Measurements from ENCODE around the gene FOXO3.

The FOXO3 gene

DNA sequence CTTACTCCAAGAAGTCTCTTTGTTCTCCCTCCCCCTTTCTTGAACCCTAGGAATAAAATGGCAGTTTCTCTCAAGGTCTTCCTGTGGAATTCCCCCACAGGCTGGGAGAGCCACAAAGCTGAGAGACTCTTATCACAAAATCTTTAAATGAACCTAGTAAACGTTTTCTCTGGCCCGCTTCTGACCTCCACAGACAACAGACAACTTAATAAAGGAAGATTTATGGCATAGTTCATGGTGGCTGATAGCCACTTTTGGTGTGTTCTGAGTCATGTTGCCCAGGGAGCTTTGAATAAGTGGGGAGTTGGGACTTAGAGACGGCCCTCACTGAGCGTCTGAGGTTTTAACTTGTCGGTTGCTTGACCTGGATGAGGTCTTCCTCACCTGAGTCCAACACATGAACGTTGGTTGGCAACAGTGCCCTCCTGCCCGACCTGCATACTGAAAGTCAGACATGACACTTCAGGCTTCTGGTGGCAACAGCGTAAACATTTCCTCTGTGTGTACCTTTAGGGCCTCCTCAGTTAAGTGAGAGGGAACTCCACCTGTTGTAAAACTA lies 124.1 kb downstream of the FOXO3 start:
- Mint-ChIP-seq H3K27me3 (ENCODE audit: low read depth, poor library complexity) (peaks cover 2% of the 10 kb centered on the region), H3K9me3 (no peaks in the 10 kb centered on the region), H3K36me3 (ENCODE audit: low read depth) (peaks cover 40% of the 10 kb centered on the region), H3K4me3 (peak overlapping the region; percentile 8), H3K4me1 (peaks cover 49% of the 10 kb centered on the region), H3K27ac (peak overlapping the region; percentile 95)
- TF ChIP-seq, protein P1, sequence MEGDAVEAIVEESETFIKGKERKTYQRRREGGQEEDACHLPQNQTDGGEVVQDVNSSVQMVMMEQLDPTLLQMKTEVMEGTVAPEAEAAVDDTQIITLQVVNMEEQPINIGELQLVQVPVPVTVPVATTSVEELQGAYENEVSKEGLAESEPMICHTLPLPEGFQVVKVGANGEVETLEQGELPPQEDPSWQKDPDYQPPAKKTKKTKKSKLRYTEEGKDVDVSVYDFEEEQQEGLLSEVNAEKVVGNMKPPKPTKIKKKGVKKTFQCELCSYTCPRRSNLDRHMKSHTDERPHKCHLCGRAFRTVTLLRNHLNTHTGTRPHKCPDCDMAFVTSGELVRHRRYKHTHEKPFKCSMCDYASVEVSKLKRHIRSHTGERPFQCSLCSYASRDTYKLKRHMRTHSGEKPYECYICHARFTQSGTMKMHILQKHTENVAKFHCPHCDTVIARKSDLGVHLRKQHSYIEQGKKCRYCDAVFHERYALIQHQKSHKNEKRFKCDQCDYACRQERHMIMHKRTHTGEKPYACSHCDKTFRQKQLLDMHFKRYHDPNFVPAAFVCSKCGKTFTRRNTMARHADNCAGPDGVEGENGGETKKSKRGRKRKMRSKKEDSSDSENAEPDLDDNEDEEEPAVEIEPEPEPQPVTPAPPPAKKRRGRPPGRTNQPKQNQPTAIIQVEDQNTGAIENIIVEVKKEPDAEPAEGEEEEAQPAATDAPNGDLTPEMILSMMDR (IDR thresholded peaks at IDR 0.05) = no peak
- DNase-seq = no peak

- no peak overlapping the region for H3K4me3 Mint-ChIP-seq
- peaks cover 2% of the 10 kb centered on the region for H3K27me3 Mint-ChIP-seq (ENCODE audit: low read depth, poor library complexity)
- H3K27ac Mint-ChIP-seq = no peak overlapping the region
- peaks cover 31% of the 10 kb centered on the region for H3K36me3 Mint-ChIP-seq (ENCODE audit: low read depth)
- H3K4me1 Mint-ChIP-seq = peaks cover 49% of the 10 kb centered on the region
- TF ChIP-seq, protein P1 (IDR thresholded peaks at IDR 0.05) = no peak
- H3K9me3 Mint-ChIP-seq = no peaks in the 10 kb centered on the region
- no peak for DNase-seq
Observed at GRCh38 chr6:108685970-108686369, 125.3 kb downstream of the FOXO3 start.

- H3K4me1 Mint-ChIP-seq = peaks cover 50% of the 10 kb centered on the region
- peaks cover 31% of the 10 kb centered on the region for H3K36me3 Mint-ChIP-seq (ENCODE audit: low read depth)
- H3K9me3 Mint-ChIP-seq = no peaks in the 10 kb centered on the region
- peaks cover 2% of the 10 kb centered on the region for H3K27me3 Mint-ChIP-seq (ENCODE audit: low read depth, poor library complexity)
- TF ChIP-seq, protein P1 (IDR thresholded peaks at IDR 0.05) = no peak
- DNase-seq = no peak
- H3K27ac Mint-ChIP-seq = peak overlapping the region; percentile 1
- no peak overlapping the region for H3K4me3 Mint-ChIP-seq
Observed at GRCh38 chr6:108686896-108687295, 126.2 kb downstream of the FOXO3 start.

- Mint-ChIP-seq H3K36me3 (ENCODE audit: low read depth) (peaks cover 26% of the 10 kb centered on the region), H3K4me3 (no peak overlapping the region), H3K27me3 (ENCODE audit: low read depth, poor library complexity) (peaks cover 2% of the 10 kb centered on the region), H3K27ac (no peak overlapping the region), H3K9me3 (no peaks in the 10 kb centered on the region), H3K4me1 (peaks cover 45% of the 10 kb centered on the region)
- TF ChIP-seq, protein P1 (IDR thresholded peaks at IDR 0.05) = no peak
- no peak for DNase-seq
Observed at GRCh38 chr6:108687921-108688320, 127.2 kb downstream of the FOXO3 start.

DNA sequence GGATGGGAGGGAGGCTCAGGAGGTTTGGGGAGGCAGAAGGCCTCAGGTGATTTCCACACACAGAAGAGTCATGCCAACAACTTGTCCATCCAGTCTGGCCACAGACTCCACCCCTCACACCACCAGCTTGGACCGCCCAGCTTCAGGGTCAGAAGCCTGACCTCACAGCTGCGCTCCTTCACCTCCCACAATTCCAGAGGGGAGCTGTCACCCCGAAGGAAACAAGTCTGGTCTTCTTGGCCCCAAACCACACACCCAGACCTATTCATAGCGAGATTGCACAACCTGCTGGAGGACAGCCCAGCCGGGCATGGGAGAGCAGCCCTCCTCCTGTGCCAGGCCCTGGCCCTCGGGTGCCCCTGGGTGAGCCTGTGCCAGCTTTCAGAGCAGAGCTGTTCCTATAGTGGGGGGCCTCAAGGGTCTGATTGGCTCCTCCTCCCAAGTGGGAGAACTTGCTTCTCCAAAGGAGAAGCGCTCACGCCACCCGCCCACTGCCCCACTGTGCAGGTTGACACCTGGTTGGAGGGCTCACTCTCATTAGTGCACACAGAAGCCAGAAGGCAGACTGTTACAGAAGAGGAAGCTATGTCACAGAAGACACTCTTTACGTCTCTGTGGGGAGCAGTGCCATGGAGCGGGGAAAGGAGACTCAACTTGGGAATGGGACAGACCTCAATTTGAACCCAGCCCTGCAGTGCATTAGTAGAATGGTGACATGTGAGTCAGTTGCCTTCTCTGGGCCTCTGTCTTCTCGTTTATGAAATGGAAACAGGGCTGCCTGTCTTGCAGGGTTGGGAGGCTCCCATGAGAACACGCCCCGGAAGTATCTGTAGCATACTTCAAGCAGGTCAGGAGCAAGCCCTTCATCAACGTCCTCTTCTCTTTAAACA lies 128.8 kb downstream of the FOXO3 start:
- H3K36me3 Mint-ChIP-seq (ENCODE audit: low read depth) = peaks cover 25% of the 10 kb centered on the region
- H3K27ac Mint-ChIP-seq = no peak overlapping the region
- TF ChIP-seq, protein P1 (IDR thresholded peaks at IDR 0.05) = no peak
- no peak overlapping the region for H3K4me3 Mint-ChIP-seq
- H3K27me3 Mint-ChIP-seq (ENCODE audit: low read depth, poor library complexity) = peaks cover 2% of the 10 kb centered on the region
- H3K4me1 Mint-ChIP-seq = peaks cover 47% of the 10 kb centered on the region
- H3K9me3 Mint-ChIP-seq = no peaks in the 10 kb centered on the region
- no peak for DNase-seq

Data from nephron progenitor cell (in vitro differentiated cells).